Stimulated activated CD4-positive, alpha-beta T cell treated with anti-CD3 and anti-CD28 coated beads, Interleukin-12 subunit alpha, Interleukin-12 subunit beta, amount 100 ng/mL, for 48 hours (primary cell): Measurements from ENCODE around the gene RMND1.
A peak's percentile ranks its signal among the peaks of the same experiment; 100 is the strongest.

Experiments
- DNase-seq, 3 donors: peaks; one replicate each; pipeline ENCODE4 v3.0.0-alpha.2; 2020; ENCODE audit warnings: low read depth in 2 of 3, low spot score in 1 of 3

Gene RMND1, protein sequence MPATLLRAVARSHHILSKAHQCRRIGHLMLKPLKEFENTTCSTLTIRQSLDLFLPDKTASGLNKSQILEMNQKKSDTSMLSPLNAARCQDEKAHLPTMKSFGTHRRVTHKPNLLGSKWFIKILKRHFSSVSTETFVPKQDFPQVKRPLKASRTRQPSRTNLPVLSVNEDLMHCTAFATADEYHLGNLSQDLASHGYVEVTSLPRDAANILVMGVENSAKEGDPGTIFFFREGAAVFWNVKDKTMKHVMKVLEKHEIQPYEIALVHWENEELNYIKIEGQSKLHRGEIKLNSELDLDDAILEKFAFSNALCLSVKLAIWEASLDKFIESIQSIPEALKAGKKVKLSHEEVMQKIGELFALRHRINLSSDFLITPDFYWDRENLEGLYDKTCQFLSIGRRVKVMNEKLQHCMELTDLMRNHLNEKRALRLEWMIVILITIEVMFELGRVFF

DNA sequence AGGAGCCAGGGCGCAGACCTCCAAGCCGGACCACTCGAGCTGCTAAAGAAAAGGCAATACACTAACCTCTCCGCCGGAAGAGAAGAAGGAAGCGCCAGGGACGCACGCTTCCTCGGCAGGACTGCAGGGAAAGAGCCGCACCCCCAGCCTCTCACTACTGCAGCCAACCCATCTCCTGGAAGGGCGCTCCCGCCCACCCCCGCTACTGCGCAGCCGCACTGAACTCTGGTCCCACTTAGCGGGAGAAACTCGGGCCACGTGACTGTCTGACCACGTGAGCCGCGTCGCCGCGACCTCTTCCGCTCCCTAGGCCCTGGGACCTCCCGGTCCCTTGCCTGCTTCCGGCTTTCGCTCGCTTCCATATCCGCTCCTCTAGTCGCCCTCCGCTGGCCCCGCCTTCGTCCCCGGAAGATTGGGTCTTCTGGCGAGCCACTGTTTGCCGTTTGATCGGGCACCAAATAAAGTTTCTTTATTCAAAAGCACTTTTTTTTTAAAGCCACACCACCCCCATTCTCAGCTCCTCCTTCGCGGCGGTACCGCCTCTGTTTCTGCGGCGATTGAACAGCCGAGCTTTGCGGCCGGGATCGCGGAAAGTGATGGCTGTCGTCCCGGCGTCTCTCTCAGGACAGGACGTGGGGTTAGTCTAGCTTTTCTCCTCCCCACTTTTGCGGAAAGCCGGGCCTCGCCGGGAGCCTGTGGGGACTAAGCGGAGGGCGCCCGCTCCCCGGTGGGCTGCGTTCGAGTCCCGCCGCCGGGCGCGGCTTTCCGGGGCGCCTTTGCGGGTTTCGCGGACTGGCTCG is at the start of gene RMND1:
RMND1 (minus strand) TSS at position 177 of the 800 bp plus-strand sequence. CDS start 6,315 bp downstream, outside the sequence.
- DNase-seq = peak; percentile 97 to 99 (median 99)

DNA sequence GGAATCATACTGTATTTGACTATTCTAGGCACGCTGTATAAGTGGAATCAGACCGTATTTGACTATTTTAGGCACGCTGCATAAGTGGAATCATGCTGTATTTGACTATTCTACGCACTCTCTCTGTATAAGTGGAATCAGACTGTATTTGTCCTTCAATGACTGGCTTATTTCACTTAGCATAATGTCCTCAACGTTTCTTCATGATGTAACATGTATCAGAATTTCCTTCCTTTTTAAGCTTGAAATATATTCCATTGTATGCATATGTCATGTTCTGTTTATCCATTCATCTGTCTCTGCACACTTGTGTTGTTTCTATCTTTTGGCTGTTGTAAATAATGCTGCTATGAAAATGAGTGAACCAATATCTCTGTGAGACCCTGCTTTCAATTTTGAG is 47.6 kb upstream of the RMND1 start:
- DNase-seq = no peak

DNA sequence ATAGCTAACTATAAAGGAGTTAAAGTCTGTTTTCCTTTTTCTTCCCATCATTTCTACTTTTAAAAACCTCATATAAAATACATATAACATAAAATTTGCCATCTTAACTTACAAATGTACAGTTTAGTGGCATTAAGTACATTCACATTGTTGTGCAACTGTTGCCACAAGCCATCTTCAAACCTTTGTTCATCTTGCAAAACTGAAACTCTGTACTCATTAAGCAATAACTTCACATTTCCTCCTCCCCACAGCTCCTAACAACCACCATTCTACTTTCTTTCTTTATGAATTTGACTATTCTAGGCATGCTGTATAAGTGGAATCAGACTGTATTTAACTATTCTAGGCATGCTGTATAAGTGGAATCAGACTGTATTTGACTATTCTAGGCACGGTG is 46.4 kb upstream of the RMND1 start:
- no peak for DNase-seq

DNA sequence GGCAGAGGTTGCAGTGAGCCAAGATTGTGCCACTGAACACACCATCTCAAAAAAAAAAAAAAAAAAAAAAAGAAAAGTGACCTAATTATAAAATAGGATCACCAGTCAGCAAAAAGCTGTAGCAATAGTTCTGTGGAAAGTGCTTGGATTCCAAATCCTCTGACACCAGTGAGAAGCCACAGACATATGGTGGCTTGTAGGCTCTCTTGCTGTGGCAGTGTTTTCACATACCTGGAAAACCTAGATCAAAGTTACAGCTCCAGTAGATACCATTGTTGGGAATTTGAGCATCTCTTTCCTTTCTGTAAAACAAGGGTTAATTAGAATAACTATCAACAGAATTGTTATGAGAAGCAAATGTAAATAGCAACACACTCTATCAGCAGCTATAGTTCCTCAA is 46.0 kb upstream of the RMND1 start:
- no peak for DNase-seq

GRCh38 chr6:151495380-151495779 is 43.5 kb upstream of the RMND1 start:
- DNase-seq = no peak

GRCh38 chr6:151494936-151495320 is 43.0 kb upstream of the RMND1 start:
- DNase-seq = no peak

GRCh38 chr6:151494235-151494935 is 42.5 kb upstream of the RMND1 start:
- DNase-seq = peak in 2 of 3 donors; percentile 12 to 18

DNA sequence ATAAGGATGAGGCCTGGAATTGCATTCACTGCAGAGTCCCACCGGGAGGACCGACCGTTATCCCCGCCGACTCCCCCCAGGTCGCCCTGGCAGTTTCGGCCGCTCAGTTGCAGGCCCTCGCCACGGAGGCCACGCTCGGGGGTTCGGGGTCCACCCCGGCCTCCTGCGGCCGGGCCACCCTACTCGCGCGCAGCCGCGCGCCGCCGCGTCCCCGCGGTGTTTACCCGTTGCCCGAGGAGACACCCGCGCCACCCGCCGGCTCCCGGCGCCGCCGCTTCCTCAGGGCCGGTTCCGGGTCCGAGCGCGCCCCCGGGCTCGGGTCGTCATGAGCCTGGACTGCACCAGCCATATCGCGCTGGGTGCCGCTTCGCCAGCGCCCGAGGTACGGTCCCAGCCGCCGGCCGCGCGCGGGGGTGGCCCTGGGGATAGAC is 41.9 kb upstream of the RMND1 start, which contains the start of gene CCDC170:
CCDC170 (plus strand) TSS at position 214 of the 431 bp plus-strand sequence; CDS start at position 326, 112 bp downstream.
- no peak for DNase-seq

DNA sequence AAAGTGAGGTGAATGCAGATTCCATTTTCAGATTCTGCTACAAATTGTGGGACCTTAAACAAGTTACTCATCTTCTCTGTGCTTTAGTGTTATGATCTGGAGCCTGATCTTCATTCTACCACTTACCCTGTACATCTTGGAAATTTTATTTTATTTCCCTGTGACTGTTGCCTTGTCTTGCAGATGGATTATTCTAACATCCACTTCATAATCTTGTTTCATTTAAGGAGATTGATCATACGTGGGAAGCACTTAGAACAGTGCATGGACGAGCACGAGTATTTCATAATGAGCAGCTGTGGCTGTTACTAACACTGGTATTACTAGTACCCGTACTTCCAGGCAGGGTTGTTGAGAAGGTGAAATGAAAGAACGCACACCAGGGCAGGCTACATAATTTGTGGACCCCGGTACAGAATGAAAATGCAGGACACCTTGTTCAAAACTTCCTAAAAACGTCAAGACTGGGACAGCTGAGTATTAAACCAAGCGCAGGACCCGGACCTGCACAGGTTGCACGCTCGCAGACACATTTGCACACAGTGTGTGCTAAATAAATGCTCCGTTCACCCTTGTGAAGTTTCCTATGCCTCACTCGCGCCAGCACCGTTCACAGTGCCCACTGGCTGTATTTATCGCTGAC is 41.4 kb upstream of the RMND1 start:
- no peak for DNase-seq

- no peak for DNase-seq
Measured at GRCh38 chr6:151490996-151491395, 39.1 kb upstream of the RMND1 start.

DNA sequence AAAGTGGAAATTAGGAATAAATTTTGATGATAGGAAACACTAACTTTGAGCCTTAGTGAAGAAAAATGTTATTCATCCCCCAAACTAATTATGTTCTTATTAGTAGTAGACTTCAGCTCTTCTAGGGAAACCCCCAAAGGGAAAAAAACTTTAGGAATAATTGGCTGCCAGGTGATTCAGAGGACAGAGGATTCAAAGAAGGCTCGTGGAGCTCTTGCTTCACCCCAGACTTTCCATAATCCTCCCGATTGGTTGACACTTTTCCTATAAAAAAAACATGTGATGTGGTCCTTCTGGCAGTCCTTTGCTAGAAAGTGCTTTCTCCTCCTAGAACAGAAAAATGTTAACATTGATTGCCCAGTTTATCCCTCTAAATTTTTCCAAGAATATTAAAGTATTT is 36.3 kb upstream of the RMND1 start:
- no peak for DNase-seq

- DNase-seq = no peak
Measured at GRCh38 chr6:151483994-151484393, 32.1 kb upstream of the RMND1 start.

DNA sequence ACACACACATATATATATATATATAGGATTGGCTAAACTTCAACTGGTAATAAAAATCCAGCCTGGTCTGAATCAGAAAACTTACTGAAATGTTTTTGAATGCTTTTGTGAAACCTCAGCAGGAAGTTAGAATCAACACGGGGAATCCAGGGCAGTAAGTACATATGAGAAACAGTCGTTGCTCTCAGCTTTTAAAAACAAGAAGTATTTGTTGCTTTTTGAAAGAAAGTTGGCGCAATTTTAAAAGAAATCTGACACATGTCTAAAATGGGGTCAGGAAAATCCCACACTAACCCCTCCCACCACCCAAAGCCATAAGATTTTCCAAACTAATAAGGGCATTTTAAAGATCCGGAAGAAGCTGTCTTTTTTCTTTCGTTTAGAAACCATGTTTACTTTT is 30.4 kb upstream of the RMND1 start:
- DNase-seq = no peak

- no peak for DNase-seq
Measured at GRCh38 chr6:151481786-151482185, 29.9 kb upstream of the RMND1 start.

GRCh38 chr6:151478670-151479069 is 26.7 kb upstream of the RMND1 start:
- no peak for DNase-seq

GRCh38 chr6:151477726-151478125 is 25.8 kb upstream of the RMND1 start:
- no peak for DNase-seq

DNA sequence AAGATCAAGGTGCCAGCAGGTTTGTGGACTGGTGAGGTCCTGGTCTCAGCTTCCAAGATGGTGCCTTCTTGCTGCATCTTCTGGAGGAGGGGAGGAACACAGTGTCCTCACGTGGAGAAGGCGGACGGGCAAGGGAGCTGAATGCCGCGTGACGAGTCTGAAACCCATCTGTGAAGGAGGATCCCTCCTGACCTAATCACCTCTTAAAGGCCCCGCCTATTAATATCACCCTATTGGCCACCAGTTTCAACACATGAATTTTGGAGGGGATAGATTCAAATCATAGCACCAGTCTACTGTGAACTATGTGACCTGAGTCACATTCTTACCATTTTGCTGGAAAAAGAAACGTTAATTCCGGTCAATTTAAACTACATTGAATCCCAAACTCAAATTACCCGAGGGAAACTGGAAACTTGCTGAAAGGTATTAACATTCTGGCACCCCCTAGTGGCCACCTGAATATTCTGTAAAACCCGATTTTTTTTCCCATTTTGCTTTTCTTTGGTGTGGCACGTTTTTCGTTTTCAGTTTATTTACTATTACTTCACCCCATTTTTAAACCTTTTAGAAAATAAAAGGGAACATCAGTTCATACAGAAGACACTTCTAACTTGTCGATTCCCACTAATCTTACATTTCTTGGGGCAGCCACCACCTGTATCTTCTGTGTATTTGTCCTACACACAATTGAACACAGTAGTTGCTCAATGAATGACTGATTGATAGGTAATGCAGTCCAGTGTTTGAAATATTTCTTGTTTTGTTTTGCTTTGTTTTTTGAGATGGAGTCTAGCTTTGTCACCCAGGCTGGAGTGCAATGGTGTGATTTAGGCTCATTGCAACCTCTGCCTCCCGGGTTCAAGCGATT is 24.0 kb upstream of the RMND1 start:
- peak in 1 of 3 donors; percentile 60 for DNase-seq

DNA sequence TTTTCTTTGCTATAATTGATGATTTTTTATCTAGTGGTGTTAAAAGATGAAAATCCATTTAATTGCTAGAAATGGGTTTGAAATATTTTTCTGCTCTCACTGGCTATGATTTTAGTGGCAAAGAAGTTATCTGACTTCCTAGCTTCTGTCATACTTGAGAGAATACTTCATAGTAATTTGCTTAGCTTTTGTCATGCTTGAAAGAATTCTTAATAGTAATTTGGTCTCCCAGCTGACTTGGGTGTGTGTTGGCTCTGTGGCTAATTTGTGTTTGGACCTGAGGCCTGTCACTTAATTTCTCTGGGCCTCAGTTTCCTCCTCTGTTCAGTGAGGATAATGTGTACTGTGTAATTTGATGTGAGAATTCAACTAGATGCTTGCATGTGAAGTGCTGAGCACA is 12.8 kb upstream of the RMND1 start:
- DNase-seq = no peak

- no peak for DNase-seq
Measured at GRCh38 chr6:151461673-151462072, 9.7 kb upstream of the RMND1 start.
